ENCODE data around the gene MAMDC4.

Gene MAMDC4

GRCh38 chr9:136849960-136850865 is 1.9 kb upstream of the MAMDC4 start:
- no peak for DNase-seq (ENCODE audit: low read depth)

GRCh38 chr9:136850866-136851775 is 1.0 kb upstream of the MAMDC4 start:
- no peak for DNase-seq (ENCODE audit: low read depth)

- DNase-seq (ENCODE audit: low read depth), result no peak
Observed at GRCh38 chr9:136852664-136853595, 784 bp downstream of the MAMDC4 start.

- DNase-seq (ENCODE audit: low read depth), result no peak
Observed at GRCh38 chr9:136853596-136854112, 1.5 kb downstream of the MAMDC4 start.

GRCh38 chr9:136854113-136854841 is 2.1 kb downstream of the MAMDC4 start:
- DNase-seq (ENCODE audit: low read depth), result no peak

- no peak for DNase-seq (ENCODE audit: low read depth)
Observed at GRCh38 chr9:136854842-136855460, 2.8 kb downstream of the MAMDC4 start.

GRCh38 chr9:136855461-136856078 is 3.4 kb downstream of the MAMDC4 start:
- no peak for DNase-seq (ENCODE audit: low read depth)

- no peak for DNase-seq (ENCODE audit: low read depth)
Observed at GRCh38 chr9:136856079-136856476, 3.9 kb downstream of the MAMDC4 start.

- DNase-seq (ENCODE audit: low read depth), result no peak
Observed at GRCh38 chr9:136856541-136857141, 4.5 kb downstream of the MAMDC4 start.

GRCh38 chr9:136857166-136857565 is 5.0 kb downstream of the MAMDC4 start:
- no peak for DNase-seq (ENCODE audit: low read depth)

- no peak for DNase-seq (ENCODE audit: low read depth)
Observed at GRCh38 chr9:136857581-136858412, 5.7 kb downstream of the MAMDC4 start.

- no peak for DNase-seq (ENCODE audit: low read depth)
Observed at GRCh38 chr9:136858452-136858843, 6.3 kb downstream of the MAMDC4 start.

- DNase-seq (ENCODE audit: low read depth), result no peak
Observed at GRCh38 chr9:136858844-136859757, 7.0 kb downstream of the MAMDC4 start.

GRCh38 chr9:136860529-136860928 is 8.4 kb downstream of the MAMDC4 start:
- no peak for DNase-seq (ENCODE audit: low read depth)

GRCh38 chr9:136860933-136861873 is 9.1 kb downstream of the MAMDC4 start:
- no peak for DNase-seq (ENCODE audit: low read depth)

GRCh38 chr9:136861874-136862457 is 9.8 kb downstream of the MAMDC4 start:
- DNase-seq (ENCODE audit: low read depth), result no peak
